ENCODE measurements around the gene TTLL6.
"Not testable (repeated sequence)": the region's sequence is repeated elsewhere in the genome, so short reads cannot be mapped to it uniquely, and the experiment has no call there.

Gene TTLL6

DNA sequence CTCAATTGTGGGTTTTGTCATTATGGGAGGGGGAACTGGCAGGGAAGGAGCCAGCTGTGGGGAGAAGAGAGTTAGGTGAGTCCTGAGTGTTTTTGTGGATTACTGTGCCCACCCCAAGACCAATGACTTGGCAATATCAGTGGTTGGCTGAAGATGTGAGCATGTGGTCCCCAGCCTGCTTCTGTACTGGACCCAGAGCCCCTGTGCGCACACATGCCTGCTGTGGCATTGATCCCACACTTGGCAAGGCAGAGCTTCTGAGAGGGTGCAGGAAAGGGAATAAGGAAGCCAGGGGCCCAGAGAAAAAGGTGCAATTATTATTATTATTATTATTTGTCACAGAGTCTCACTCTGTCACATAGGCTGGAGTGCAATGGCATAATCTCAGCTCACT lies 96.0 kb downstream of the TTLL6 start:
- no peak for DNase-seq

GRCh38 chr17:48720266-48721008 lies 96.6 kb downstream of the TTLL6 start:
- DNase-seq, result peak; percentile 27

DNA sequence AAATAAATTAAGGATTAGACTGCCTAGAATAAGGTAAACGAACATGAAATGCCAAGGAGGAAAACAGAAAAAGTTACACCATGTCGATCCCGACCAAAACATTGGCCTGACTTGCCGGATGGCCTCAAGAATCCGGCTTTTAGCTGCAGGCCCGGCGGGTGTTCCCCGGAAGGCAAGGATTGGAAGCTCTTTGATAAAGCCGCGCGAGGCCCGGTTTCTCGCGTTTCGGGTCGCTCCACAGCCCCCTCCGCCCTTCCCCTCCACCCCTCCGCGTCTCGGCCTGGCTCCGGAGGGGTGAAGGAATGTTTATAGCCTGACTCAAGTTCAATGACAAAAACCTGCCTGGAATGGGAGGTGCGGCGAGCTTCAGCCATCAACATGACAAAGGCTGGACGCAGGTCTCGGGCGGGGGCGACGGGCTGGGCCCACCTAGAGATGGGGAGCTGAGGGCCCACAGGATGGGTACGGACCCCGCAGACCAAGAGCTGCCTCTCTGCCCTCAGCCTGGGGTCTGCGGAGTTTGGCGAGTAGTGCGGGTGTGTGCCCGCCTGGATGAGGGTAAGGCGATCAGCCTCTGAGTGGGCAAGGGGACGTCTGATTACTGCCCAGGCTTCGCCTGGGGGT lies 97.3 kb downstream of the TTLL6 start:
- no peak for DNase-seq

GRCh38 chr17:48718761-48719641 lies 98.0 kb downstream of the TTLL6 start:
- DNase-seq, result no peak

GRCh38 chr17:48718227-48718760 lies 98.7 kb downstream of the TTLL6 start:
- DNase-seq, result no peak

GRCh38 chr17:48717367-48718226 lies 99.4 kb downstream of the TTLL6 start:
- no peak for DNase-seq

DNA sequence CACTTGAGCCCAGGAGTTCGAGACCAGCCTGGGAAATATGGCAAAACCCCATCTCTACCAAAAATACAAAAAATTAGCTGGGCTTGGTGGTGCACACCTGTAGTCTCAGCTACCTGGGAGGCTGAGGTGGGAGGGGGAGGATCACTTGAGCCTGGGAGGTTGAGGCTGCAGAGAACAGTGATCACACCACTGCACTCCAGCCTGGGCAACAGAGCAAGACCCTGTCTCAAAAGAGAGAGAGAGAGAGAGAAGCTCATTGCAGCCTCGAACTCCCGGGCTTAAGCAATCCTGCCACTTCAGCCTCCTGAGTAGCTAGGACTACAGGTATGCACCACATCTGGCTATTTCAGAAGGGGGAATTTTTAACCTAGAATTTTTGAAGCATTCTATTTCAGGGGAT lies 100.5 kb downstream of the TTLL6 start:
- not testable (repeated sequence) for DNase-seq

- DNase-seq, result peak; percentile 63
These were observed 101.3 kb downstream of the TTLL6 start for GRCh38 chr17:48715496-48716399.
